Esophagus squamous epithelium (tissue), 5 donors: ENCODE measurements around the gene HELZ2. TPM values are rescaled to one million over a fixed set of nuclear protein-coding genes. Genes with fewer than 3 reads are reported as not detected.
A peak's percentile ranks its signal among the peaks of the same experiment; 100 is the strongest.

ENCODE experiments used
- DNase-seq: peaks from one replicate; lab custom pipeline; 2025; lab: John Stamatoyannopoulos, UW
- H3K27ac ChIP-seq, 4 donors: fragments of 200-600 bp; sonication (generic); one replicate each; pipeline ENCODE4 v1.5.1; 2016 to 2019; ENCODE audit warnings: mild to moderate bottlenecking in 1 of 4
- H3K27me3 ChIP-seq, 4 donors: fragments of 200-600 bp; sonication (generic); 1 replicate in 3 of 4; 2 replicates in 1 of 4; pipeline versions ENCODE4 v1.5.1 to v1.6.0; 2017 to 2021; ENCODE audit warnings: antibody characterized with exemption in 1 of 4
- H3K36me3 ChIP-seq, 3 donors: fragments of 200-600 bp; sonication (generic); one replicate each; pipeline ENCODE4 v1.5.1; 2016 to 2019
- H3K4me1 ChIP-seq, 3 donors: fragments of 200-600 bp; sonication (generic); one replicate each; pipeline ENCODE4 v1.5.1; 2017 to 2019
- H3K4me3 ChIP-seq, 4 donors: fragments of 200-600 bp; sonication (generic); 1 replicate in 3 of 4; 2 replicates in 1 of 4; pipeline ENCODE4 v1.5.1; 2016 to 2019; ENCODE audit warnings: mild to moderate bottlenecking in 2 of 4, moderate library complexity in 1 of 4
- H3K9me3 ChIP-seq, 3 donors: fragments of 200-600 bp; sonication (generic); one replicate each; pipeline ENCODE4 v1.5.1; 2016 to 2019
- CTCF ChIP-seq, 6 experiments: fragments of 450-650 bp in 4 of 6; fragments of 200-600 bp in 2 of 6; sonication (generic) in 2 of 6; IDR thresholded peaks; one replicate each; pipeline ENCODE4 v1.5.1; 2016 to 2019; ENCODE audit warnings: antibody characterized with exemption in 6 of 6, mild to moderate bottlenecking in 4 of 6, moderate library complexity in 4 of 6
- POLR2A ChIP-seq, 4 donors: fragments of 450-650 bp; IDR thresholded peaks; one replicate each; pipeline ENCODE4 v1.6.1; 2017; ENCODE audit warnings: antibody characterized with exemption in 4 of 4, mild to moderate bottlenecking in 4 of 4, moderate library complexity in 3 of 4
- WGBS, 2 donors: methylation state at CpG; one replicate each; pipeline ENCODE4 v1.1.5; 2018; 5-methylcytosine and 5-hydroxymethylcytosine counted together
- intact Hi-C: fragments of 100-400 bp; cut with DNase I; formaldehyde crosslinking; loops from one replicate; pipeline ENCODE4 v1.15.0; 2022
- total RNA-seq, 4 donors: library from RNA; depleted of rRNA; stranded (reverse); fragments of >200 nt; gene quantifications; one replicate each; pipeline ENCODE4 v1.1.0, GENCODE V29; 2016
- donor health status: DM: yes; HTN: yes; CAD: no.

HELZ2 gene
- 10 to 100 TPM; 23.7 to 37.6 (median 31.2) TPM for total RNA-seq

GRCh38 chr20:63574156-63574828, at the start of gene HELZ2:
HELZ2 (minus strand) TSS chr20:63574239; CDS start chr20:63572385, 1,854 bp downstream.
- WGBS, 2 donors = 0% methylated on average over 8 of the region's 40 CpGs; no CpG with 5 or more reads in 1 of the 2 donors
- TF ChIP-seq CTCF (IDR thresholded peaks at IDR 0.05) (no peak), POLR2A (IDR thresholded peaks at IDR 0.05) (peak in 1 of 4 donors; percentile 28)
- peaks cover 0 to 12% (median 4%) of the 10 kb centered on the region in 3 donors for H3K36me3 ChIP-seq
- H3K4me3 ChIP-seq = peak within 1 kb of the TSS; percentile 78 to 97 (median 85)
- H3K27me3 ChIP-seq = peaks cover 0 to 16% (median 0%) of the 10 kb centered on the region in 4 donors
- peaks cover 9 to 35% (median 16%) of the 10 kb centered on the region in 3 donors for H3K4me1 ChIP-seq
- no peak for DNase-seq
- H3K9me3 ChIP-seq = no peaks in the 10 kb centered on the region
- H3K27ac ChIP-seq = peak within 1 kb of the TSS; percentile 83 to 93 (median 90)
- intact Hi-C loops = no loop called here

GRCh38 chr20:63622732-63623131, 48.7 kb upstream of the HELZ2 start:
- H3K9me3 ChIP-seq = no peaks in the 10 kb centered on the region
- no peak for DNase-seq

GRCh38 chr20:63622096-63622495, 48.1 kb upstream of the HELZ2 start:
- intact Hi-C loops = no loop called here
- 80 to 93% methylated on average over 4 of the region's 4 CpGs for WGBS, 2 donors
- peaks cover 5 to 24% (median 10%) of the 10 kb centered on the region in 3 donors for H3K4me1 ChIP-seq
- H3K27me3 ChIP-seq = no peaks in the 10 kb centered on the region
- peaks cover 0 to 29% (median 0%) of the 10 kb centered on the region in 3 donors for H3K36me3 ChIP-seq
- DNase-seq = no peak
- H3K9me3 ChIP-seq = no peaks in the 10 kb centered on the region
- no peak overlapping the region for H3K4me3 ChIP-seq
- H3K27ac ChIP-seq = no peak overlapping the region
- TF ChIP-seq POLR2A (IDR thresholded peaks at IDR 0.05) = no peak
- TF ChIP-seq CTCF (IDR thresholded peaks at IDR 0.05) = no peak

More at GRCh38 chr20:63622732-63623131, 48.7 kb upstream of the HELZ2 start:
- TF ChIP-seq POLR2A (IDR thresholded peaks at IDR 0.05) (no peak), CTCF (IDR thresholded peaks at IDR 0.05) (no peak)
- peaks cover 0 to 23% (median 0%) of the 10 kb centered on the region in 3 donors for H3K36me3 ChIP-seq
- no peak overlapping the region for H3K27ac ChIP-seq
- no peaks in the 10 kb centered on the region for H3K27me3 ChIP-seq
- intact Hi-C loops = no loop called here
- peaks cover 5 to 28% (median 10%) of the 10 kb centered on the region in 3 donors for H3K4me1 ChIP-seq
- 90 to 94% methylated on average over 14 of the region's 14 CpGs for WGBS, 2 donors
- H3K4me3 ChIP-seq = no peak overlapping the region

- H3K36me3 ChIP-seq = peaks cover 0 to 40% (median 0%) of the 10 kb centered on the region in 3 donors
- no peak for DNase-seq
- no peak overlapping the region for H3K4me3 ChIP-seq
- H3K27ac ChIP-seq = no peak overlapping the region
- H3K9me3 ChIP-seq = no peaks in the 10 kb centered on the region
- no peaks in the 10 kb centered on the region for H3K27me3 ChIP-seq
- intact Hi-C loops = no loop called here
- 64 to 73% methylated on average over 8 of the region's 8 CpGs for WGBS, 2 donors
- peaks cover 5 to 22% (median 10%) of the 10 kb centered on the region in 3 donors for H3K4me1 ChIP-seq
- no peak for TF ChIP-seq POLR2A (IDR thresholded peaks at IDR 0.05)
- no peak for TF ChIP-seq CTCF (IDR thresholded peaks at IDR 0.05)
These were observed 47.0 kb upstream of the HELZ2 start for GRCh38 chr20:63620991-63621390.

GRCh38 chr20:63619505-63619904, 45.5 kb upstream of the HELZ2 start:
- intact Hi-C loops = no loop called here
- no peak for TF ChIP-seq POLR2A (IDR thresholded peaks at IDR 0.05)
- TF ChIP-seq CTCF (IDR thresholded peaks at IDR 0.05) = no peak
- no peak for DNase-seq
- no peak overlapping the region for H3K4me3 ChIP-seq
- H3K36me3 ChIP-seq = peaks cover 0 to 55% (median 0%) of the 10 kb centered on the region in 3 donors
- H3K27ac ChIP-seq = no peak overlapping the region
- no peaks in the 10 kb centered on the region for H3K9me3 ChIP-seq
- WGBS, 2 donors = 88% methylated on average over 13 of the region's 13 CpGs; no CpG with 5 or more reads in 1 of the 2 donors
- no peaks in the 10 kb centered on the region for H3K27me3 ChIP-seq
- peaks cover 0 to 10% (median 3%) of the 10 kb centered on the region in 3 donors for H3K4me1 ChIP-seq
